HCT116 (cell line): ENCODE data around the gene HUNK.

Experiments
- CTCF ChIP-seq, 3 experiments: fragments of 200-600 bp in 1 of 3; sonication (generic) in 1 of 3; IDR thresholded peaks in 2 of 3; conservative IDR thresholded peaks in 1 of 3; 2 replicates each; pipeline ENCODE4 v1.5.1; 2012 to 2017; ENCODE audit warnings: low read depth in 2 of 3, low read length in 2 of 3, antibody characterized with exemption in 1 of 3, borderline replicate concordance in 1 of 3, control low read depth in 1 of 3, mild to moderate bottlenecking in 1 of 3, mixed read lengths in 1 of 3, mixed run types in 1 of 3, moderate library complexity in 1 of 3; ENCODE audit not compliant: insufficient read depth in 1 of 3
- EZH2 ChIP-seq: fragments of 200-600 bp; sonication (generic); IDR thresholded peaks from 2 replicates; pipeline ENCODE4 v1.6.1; 2017; ENCODE audit warnings: antibody characterized with exemption, mixed run types
- MAX ChIP-seq: IDR thresholded peaks from 2 replicates; pipeline ENCODE4 v1.6.1; 2012
- POLR2AphosphoS5 ChIP-seq: IDR thresholded peaks from 2 replicates; pipeline ENCODE4 v1.6.1; 2011; ENCODE audit warnings: mild to moderate bottlenecking, low read depth, low read length, moderate library complexity
- RAD21 ChIP-seq: IDR thresholded peaks from 2 replicates; pipeline ENCODE4 v1.6.1; 2012; ENCODE audit warnings: low read depth, mild to moderate bottlenecking

GRCh38 chr21:31974454-31974985 is 101.7 kb downstream of the HUNK start:
- TF ChIP-seq EZH2: no peak
- TF ChIP-seq CTCF (IDR thresholded peaks at IDR 0.05 in 2 of 3, conservative IDR thresholded peaks at IDR 0.05 in 1 of 3; ENCODE audit: borderline replicate concordance in 1 of 3, insufficient read depth in 1 of 3, low read depth in 2 of 3, low read length in 2 of 3): no peak
- TF ChIP-seq POLR2AphosphoS5: no peak
- TF ChIP-seq RAD21: no peak
- TF ChIP-seq MAX: no peak
